Esophagus muscularis mucosa (tissue), 4 donors: Measurements from ENCODE around the gene C6orf62. TPM values are rescaled to one million over a fixed set of nuclear protein-coding genes. Genes with fewer than 3 reads are reported as not detected.
"Not testable (repeated sequence)": the region's sequence is repeated elsewhere in the genome, so short reads cannot be mapped to it uniquely, and the experiment has no call there.

Source experiments
- DNase-seq: peaks from one replicate; pipeline ENCODE4 v3.0.0-alpha.2; 2017; ENCODE audit errors: extremely low spot score
- H3K27ac ChIP-seq, 4 donors: fragments of 200-600 bp; sonication (generic); replicated peaks in 1 of 4; 1 replicate in 3 of 4; 2 replicates in 1 of 4; pipeline ENCODE4 v1.5.1; 2016 to 2019; ENCODE audit warnings: mild to moderate bottlenecking in 1 of 4
- H3K27me3 ChIP-seq, 4 donors: fragments of 200-600 bp; sonication (generic); one replicate each; pipeline versions ENCODE4 v1.5.1 to v1.6.0; 2016 to 2019
- H3K36me3 ChIP-seq, 4 donors: fragments of 200-600 bp; sonication (generic); one replicate each; pipeline ENCODE4 v1.5.1; 2016 to 2019
- H3K4me1 ChIP-seq, 4 donors: fragments of 200-600 bp; sonication (generic); one replicate each; pipeline ENCODE4 v1.5.1; 2016 to 2019
- H3K4me3 ChIP-seq, 4 donors: fragments of 200-600 bp; sonication (generic); 1 replicate in 2 of 4; 2 replicates in 2 of 4; pipeline ENCODE4 v1.5.1; 2016 to 2019; ENCODE audit warnings: mild to moderate bottlenecking in 4 of 4, moderate library complexity in 1 of 4
- H3K9me3 ChIP-seq, 4 donors: fragments of 200-600 bp; sonication (generic); 1 replicate in 3 of 4; 2 replicates in 1 of 4; pipeline ENCODE4 v1.5.1; 2016 to 2019
- CTCF ChIP-seq, 3 experiments: fragments of 200-600 bp in 2 of 3; fragments of 450-650 bp in 1 of 3; sonication (generic) in 2 of 3; IDR thresholded peaks; one replicate each; pipeline ENCODE4 v1.5.1; 2017 to 2019; ENCODE audit warnings: antibody characterized with exemption in 3 of 3, mild to moderate bottlenecking in 2 of 3, moderate library complexity in 1 of 3
- EP300 ChIP-seq: sonication (generic); formaldehyde crosslinking; IDR thresholded peaks from one replicate; pipeline ENCODE4 v1.6.1; 2017; ENCODE audit warnings: antibody characterized with exemption
- POLR2A ChIP-seq: fragments of 450-650 bp; IDR thresholded peaks from one replicate; pipeline ENCODE4 v1.6.1; 2017; ENCODE audit warnings: antibody characterized with exemption, moderate library complexity, mild to moderate bottlenecking, low read depth
- POLR2AphosphoS5 ChIP-seq, 2 donors: sonication (generic); formaldehyde crosslinking; IDR thresholded peaks; one replicate each; pipeline ENCODE4 v1.6.1; 2017; ENCODE audit warnings: antibody characterized with exemption in 2 of 2
- WGBS: methylation state at CpG from one replicate; pipeline ENCODE4 v1.1.5; 2018; 5-methylcytosine and 5-hydroxymethylcytosine counted together
- intact Hi-C: fragments of 100-400 bp; cut with DNase I; formaldehyde crosslinking; loops from one replicate; pipeline ENCODE4 v1.15.1; 2023
- total RNA-seq, 4 donors: library from RNA; depleted of rRNA; stranded (reverse); fragments of >200 nt; gene quantifications; one replicate each; pipeline versions ENCODE4 v1.1.0 to v1.2.1, GENCODE V29; 2016

C6orf62 gene
- total RNA-seq, 4 donors from 2014 or later, result 30.7 to 50.5 (median 40.9) TPM

GRCh38 chr6:24743265-24743943, 24.4 kb upstream of the C6orf62 start:
- Histone ChIP-seq H3K27ac (peak overlapping the region in 3 of 4 donors; percentile 4 to 35 (median 25)), H3K9me3 (no peaks in the 10 kb centered on the region), H3K4me1 (no peaks in the 10 kb centered on the region), H3K4me3 (no peak overlapping the region), H3K27me3 (no peaks in the 10 kb centered on the region), H3K36me3 (no peaks in the 10 kb centered on the region)
- 63% methylated on average over 2 of the region's 2 CpGs for WGBS
- intact Hi-C loops, result no loop called here
- no peak for DNase-seq
- TF ChIP-seq POLR2AphosphoS5 (IDR thresholded peaks at IDR 0.05) (no peak), CTCF (IDR thresholded peaks at IDR 0.05) (no peak), POLR2A (no peak), EP300 (no peak)

GRCh38 chr6:24742216-24742738, 23.3 kb upstream of the C6orf62 start:
- H3K27me3 ChIP-seq, result no peaks in the 10 kb centered on the region
- WGBS, result 82% methylated on average over 5 of the region's 5 CpGs
- H3K9me3 ChIP-seq, result no peaks in the 10 kb centered on the region
- no peak for DNase-seq
- intact Hi-C loops, result no loop called here
- TF ChIP-seq CTCF (IDR thresholded peaks at IDR 0.05), result no peak
- TF ChIP-seq EP300, result no peak
- TF ChIP-seq POLR2A, result no peak
- no peak for TF ChIP-seq POLR2AphosphoS5 (IDR thresholded peaks at IDR 0.05)
- no peak overlapping the region for H3K4me3 ChIP-seq
- peak overlapping the region in 1 of 4 donors; percentile 6 for H3K27ac ChIP-seq
- no peaks in the 10 kb centered on the region for H3K4me1 ChIP-seq
- no peaks in the 10 kb centered on the region for H3K36me3 ChIP-seq

- Histone ChIP-seq H3K4me1 (no peaks in the 10 kb centered on the region), H3K9me3 (no peaks in the 10 kb centered on the region), H3K36me3 (no peaks in the 10 kb centered on the region), H3K4me3 (no peak overlapping the region), H3K27me3 (no peaks in the 10 kb centered on the region), H3K27ac (no peak overlapping the region)
- intact Hi-C loops, result no loop called here
- TF ChIP-seq CTCF (IDR thresholded peaks at IDR 0.05) (no peak), POLR2A (no peak), POLR2AphosphoS5 (IDR thresholded peaks at IDR 0.05) (no peak), EP300 (no peak)
- no peak for DNase-seq
Measured at GRCh38 chr6:24740861-24741260, 21.9 kb upstream of the C6orf62 start.

GRCh38 chr6:24738741-24739140, 19.8 kb upstream of the C6orf62 start:
- Histone ChIP-seq H3K27me3 (no peaks in the 10 kb centered on the region), H3K4me1 (no peaks in the 10 kb centered on the region), H3K36me3 (no peaks in the 10 kb centered on the region), H3K9me3 (no peaks in the 10 kb centered on the region), H3K4me3 (no peak overlapping the region), H3K27ac (no peak overlapping the region)
- 64% methylated on average over 2 of the region's 3 CpGs for WGBS
- no peak for DNase-seq
- TF ChIP-seq POLR2AphosphoS5 (IDR thresholded peaks at IDR 0.05) (no peak), CTCF (IDR thresholded peaks at IDR 0.05) (no peak), POLR2A (no peak), EP300 (no peak)
- intact Hi-C loops, result no loop called here

GRCh38 chr6:24734710-24735109, 15.8 kb upstream of the C6orf62 start:
- H3K36me3 ChIP-seq, DNase-seq, H3K9me3 ChIP-seq, intact Hi-C loops, H3K4me1 ChIP-seq, H3K4me3 ChIP-seq, H3K27ac ChIP-seq, H3K27me3 ChIP-seq: not testable (repeated sequence)
- 97% methylated on average over 4 of the region's 4 CpGs for WGBS
